RWPE2 (cell line): ENCODE results near the gene ZFAND3.

Experiments
- ATAC-seq: fragments of 200-7000 bp; cut with Tn5 transposase; 3 replicates; pipeline ENCODE4 v1.9.1; 2021; ENCODE audit warnings: low read depth
- DNase-seq: peaks from one replicate; pipeline ENCODE4 v3.0.0-alpha.2; 2020; ENCODE audit warnings: low spot score
- H3K27ac ChIP-seq: fragments of 450-650 bp; 2 replicates; pipeline ENCODE4 v1.5.1; 2017; ENCODE audit warnings: mild to moderate bottlenecking; ENCODE audit not compliant: poor library complexity, severe bottlenecking
- H3K27me3 ChIP-seq: fragments of 250-450 bp; sonication (Bioruptor Pico); 2 replicates; pipeline ENCODE4 v1.5.1; 2021; ENCODE audit warnings: mild to moderate bottlenecking, moderate library complexity; ENCODE audit not compliant: insufficient read depth, poor library complexity, severe bottlenecking
- H3K36me3 ChIP-seq: fragments of 250-450 bp; sonication (Bioruptor Pico); 2 replicates; pipeline ENCODE4 v1.5.1; 2020; ENCODE audit warnings: low read depth, mild to moderate bottlenecking, moderate library complexity
- H3K4me1 ChIP-seq: fragments of 250-450 bp; sonication (Bioruptor Pico); 2 replicates; pipeline ENCODE4 v1.5.1; 2021; ENCODE audit warnings: mild to moderate bottlenecking, moderate library complexity; ENCODE audit not compliant: insufficient read depth, poor library complexity, severe bottlenecking
- H3K4me3 ChIP-seq: fragments of 250-450 bp; sonication (Bioruptor Pico); 2 replicates; pipeline ENCODE4 v1.5.1; 2021; ENCODE audit warnings: mild to moderate bottlenecking, moderate library complexity; ENCODE audit not compliant: severe bottlenecking
- H3K9me3 ChIP-seq: fragments of 250-450 bp; sonication (Bioruptor Pico); 2 replicates; pipeline ENCODE4 v1.5.1; 2021; ENCODE audit warnings: mild to moderate bottlenecking, moderate library complexity; ENCODE audit not compliant: severe bottlenecking
- TF ChIP-seq, protein P1 (sequence below): fragments of 450-650 bp; IDR thresholded peaks from one replicate; pipeline ENCODE4 v1.5.1; 2017; ENCODE audit warnings: mild to moderate bottlenecking, moderate library complexity; ENCODE audit not compliant: poor library complexity, severe bottlenecking

ZFAND3 gene

DNA sequence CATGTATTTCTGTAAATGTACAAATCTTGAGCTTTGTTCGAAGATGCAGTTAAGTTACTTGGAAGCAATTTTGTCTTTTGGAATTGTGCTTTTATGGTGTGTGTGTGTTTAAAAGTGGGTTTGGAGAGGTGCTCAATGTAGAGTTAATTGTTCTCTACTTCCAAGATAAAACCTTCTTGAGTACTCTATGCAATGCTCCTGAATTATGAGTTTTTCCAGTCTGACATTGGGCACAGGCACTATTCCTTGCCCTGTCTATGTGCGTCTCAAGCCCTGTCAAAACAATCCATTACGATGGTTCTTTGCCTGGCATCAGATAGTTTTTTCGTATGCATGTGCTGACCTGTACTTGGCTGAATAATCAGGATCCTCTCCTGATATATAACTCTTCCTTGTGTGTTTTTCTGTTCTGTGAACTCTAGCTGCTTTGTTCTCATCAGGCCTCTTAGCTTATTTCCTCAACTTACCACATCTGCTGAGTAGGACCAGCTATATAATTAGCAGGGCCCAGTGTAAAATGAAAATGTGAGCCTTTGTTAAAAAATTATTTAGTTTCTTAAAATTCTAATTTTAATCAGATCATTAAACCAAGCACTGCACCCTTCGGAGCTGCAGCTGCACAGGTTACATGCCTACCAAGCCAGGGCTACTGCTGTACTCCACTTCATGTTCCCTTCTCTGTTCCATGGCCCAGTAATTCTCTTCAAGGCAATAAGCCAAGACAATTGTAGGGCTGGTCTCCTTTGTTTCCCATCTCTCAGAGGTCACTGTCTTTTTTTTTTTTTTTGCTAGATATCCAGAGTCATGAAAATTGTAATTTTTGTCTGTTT lies 160.1 kb downstream of the ZFAND3 start:
- TF ChIP-seq, protein P1, sequence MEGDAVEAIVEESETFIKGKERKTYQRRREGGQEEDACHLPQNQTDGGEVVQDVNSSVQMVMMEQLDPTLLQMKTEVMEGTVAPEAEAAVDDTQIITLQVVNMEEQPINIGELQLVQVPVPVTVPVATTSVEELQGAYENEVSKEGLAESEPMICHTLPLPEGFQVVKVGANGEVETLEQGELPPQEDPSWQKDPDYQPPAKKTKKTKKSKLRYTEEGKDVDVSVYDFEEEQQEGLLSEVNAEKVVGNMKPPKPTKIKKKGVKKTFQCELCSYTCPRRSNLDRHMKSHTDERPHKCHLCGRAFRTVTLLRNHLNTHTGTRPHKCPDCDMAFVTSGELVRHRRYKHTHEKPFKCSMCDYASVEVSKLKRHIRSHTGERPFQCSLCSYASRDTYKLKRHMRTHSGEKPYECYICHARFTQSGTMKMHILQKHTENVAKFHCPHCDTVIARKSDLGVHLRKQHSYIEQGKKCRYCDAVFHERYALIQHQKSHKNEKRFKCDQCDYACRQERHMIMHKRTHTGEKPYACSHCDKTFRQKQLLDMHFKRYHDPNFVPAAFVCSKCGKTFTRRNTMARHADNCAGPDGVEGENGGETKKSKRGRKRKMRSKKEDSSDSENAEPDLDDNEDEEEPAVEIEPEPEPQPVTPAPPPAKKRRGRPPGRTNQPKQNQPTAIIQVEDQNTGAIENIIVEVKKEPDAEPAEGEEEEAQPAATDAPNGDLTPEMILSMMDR, result no peak
- Histone ChIP-seq H3K4me3 (no peak overlapping the region), H3K36me3 (no peaks in the 10 kb centered on the region; the same call in 1 of the 2 replicates), H3K27ac (no peak overlapping the region), H3K27me3 (no peaks in the 10 kb centered on the region), H3K4me1 (peaks cover 25% of the 10 kb centered on the region), H3K9me3 (peaks cover 8% of the 10 kb centered on the region)
- DNase-seq (no peak), ATAC-seq (peak; percentile 71)

DNA sequence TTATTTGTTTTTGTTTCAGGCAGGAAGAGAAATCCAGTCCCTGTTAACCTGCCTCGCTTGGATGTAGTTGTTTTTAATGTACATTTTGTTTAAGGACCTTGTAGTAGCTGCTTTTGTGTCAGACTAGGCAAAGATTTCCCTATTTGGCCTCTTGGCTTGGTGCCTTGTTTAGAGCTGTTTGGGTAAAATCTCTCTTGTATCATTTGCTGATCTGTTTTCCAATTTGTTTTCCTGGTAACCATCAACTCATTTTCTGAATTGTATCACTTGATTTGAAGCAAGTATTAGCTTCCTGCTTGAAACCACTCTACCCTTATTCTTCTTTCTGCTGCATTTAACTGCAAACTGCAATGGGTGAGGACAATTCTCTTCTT lies 160.7 kb downstream of the ZFAND3 start:
- ATAC-seq (no peak), DNase-seq (no peak)
- no peaks in the 10 kb centered on the region for H3K27me3 ChIP-seq
- TF ChIP-seq, protein P1, result no peak
- H3K27ac ChIP-seq, result no peak overlapping the region
- no peak overlapping the region for H3K4me3 ChIP-seq
- no peaks in the 10 kb centered on the region; the same call in 1 of the 2 replicates for H3K36me3 ChIP-seq
- peaks cover 25% of the 10 kb centered on the region for H3K4me1 ChIP-seq
- peaks cover 2% of the 10 kb centered on the region for H3K9me3 ChIP-seq

DNA sequence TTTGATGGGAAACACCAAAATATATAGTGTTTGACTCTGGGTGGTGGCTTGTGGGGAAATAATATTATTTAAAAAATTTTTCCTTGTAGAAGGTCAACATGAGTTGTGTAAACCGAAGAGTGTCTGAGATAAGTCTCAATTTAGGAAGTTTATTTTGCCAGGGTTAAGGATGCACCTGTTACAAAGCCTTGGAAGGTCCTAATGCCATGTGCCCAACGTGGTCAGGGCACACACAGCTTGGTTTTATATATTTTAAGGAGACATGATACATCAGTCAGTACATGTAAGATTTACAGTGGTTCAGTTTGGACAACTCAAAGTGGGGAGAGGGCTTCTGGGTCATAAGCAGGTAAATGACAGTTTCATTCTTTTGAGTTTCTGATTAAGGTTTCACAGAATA lies 162.1 kb downstream of the ZFAND3 start:
- ATAC-seq (no peak), DNase-seq (no peak)
- no peaks in the 10 kb centered on the region for H3K9me3 ChIP-seq
- peaks cover 21% of the 10 kb centered on the region for H3K4me1 ChIP-seq
- no peaks in the 10 kb centered on the region for H3K27me3 ChIP-seq
- no peaks in the 10 kb centered on the region for H3K36me3 ChIP-seq
- no peak overlapping the region for H3K4me3 ChIP-seq
- no peak overlapping the region for H3K27ac ChIP-seq
- TF ChIP-seq, protein P1, result no peak

- TF ChIP-seq, protein P1, result no peak
- ATAC-seq (no peak), DNase-seq (no peak)
- Histone ChIP-seq H3K4me1 (peaks cover 21% of the 10 kb centered on the region), H3K9me3 (no peaks in the 10 kb centered on the region), H3K27ac (no peak overlapping the region), H3K27me3 (no peaks in the 10 kb centered on the region), H3K4me3 (no peak overlapping the region), H3K36me3 (no peaks in the 10 kb centered on the region)
Measured at GRCh38 chr6:37982317-37982716, 162.8 kb downstream of the ZFAND3 start.

GRCh38 chr6:37983720-37984501 lies 164.4 kb downstream of the ZFAND3 start:
- TF ChIP-seq, protein P1, result no peak

More at GRCh38 chr6:37983720-37984501, 164.4 kb downstream of the ZFAND3 start:
- H3K9me3 ChIP-seq, result no peaks in the 10 kb centered on the region
- no peaks in the 10 kb centered on the region for H3K27me3 ChIP-seq
- H3K4me3 ChIP-seq, result no peak overlapping the region
- peaks cover 14% of the 10 kb centered on the region for H3K4me1 ChIP-seq
- DNase-seq (no peak), ATAC-seq (no peak)
- no peak overlapping the region for H3K27ac ChIP-seq
- H3K36me3 ChIP-seq, result no peaks in the 10 kb centered on the region
